HG03460 (cell line): ENCODE measurements around the gene WEE1.
A peak's percentile ranks its signal among the peaks of the same experiment; 100 is the strongest.
"Not testable (repeated sequence)": the region's sequence is repeated elsewhere in the genome, so short reads cannot be mapped to it uniquely, and the experiment has no call there.

Source experiments
- ATAC-seq: cut with Tn5 transposase; IDR thresholded peaks from one replicate; pipeline ENCODE4 v1.9.1; 2021; ENCODE audit not compliant: unreplicated experiment

The WEE1 gene

DNA sequence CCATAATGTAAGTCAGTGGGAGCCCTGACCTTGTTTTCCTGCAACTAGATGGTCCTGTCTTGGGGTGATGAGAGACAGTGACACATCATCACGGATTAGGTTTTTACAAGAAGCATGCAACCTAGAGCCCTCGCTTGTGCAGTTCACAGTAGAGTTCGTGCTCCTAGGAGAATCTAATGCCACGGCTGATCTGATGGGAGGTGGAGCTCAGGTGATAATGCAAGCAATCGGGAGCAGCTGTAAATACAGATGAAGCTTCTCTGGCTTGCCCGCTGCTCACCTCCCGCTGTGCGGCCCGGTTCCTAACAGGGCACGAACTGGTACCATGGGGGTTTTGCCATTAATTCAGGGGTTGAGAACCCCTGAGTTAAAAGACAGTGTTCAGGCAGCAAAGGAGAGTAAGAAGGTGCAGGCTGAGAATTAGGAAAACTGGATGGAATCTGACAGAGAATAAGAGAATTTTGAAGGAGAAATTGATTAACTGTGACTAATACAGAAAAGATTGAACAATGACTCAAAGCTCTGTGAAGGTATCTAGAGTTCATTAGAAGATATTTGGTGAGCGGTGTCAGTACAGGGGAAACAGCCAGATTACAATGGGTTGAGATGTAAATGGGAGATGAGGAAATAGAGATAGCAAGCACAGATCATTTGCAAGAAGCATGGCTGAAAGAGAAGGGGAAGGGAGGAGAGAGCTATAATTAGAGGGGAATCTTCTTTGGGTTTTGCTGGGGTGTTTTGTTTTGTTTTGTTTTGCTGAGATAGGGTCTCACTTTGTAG lies 21.0 kb downstream of the WEE1 start:
- ATAC-seq: no peak

DNA sequence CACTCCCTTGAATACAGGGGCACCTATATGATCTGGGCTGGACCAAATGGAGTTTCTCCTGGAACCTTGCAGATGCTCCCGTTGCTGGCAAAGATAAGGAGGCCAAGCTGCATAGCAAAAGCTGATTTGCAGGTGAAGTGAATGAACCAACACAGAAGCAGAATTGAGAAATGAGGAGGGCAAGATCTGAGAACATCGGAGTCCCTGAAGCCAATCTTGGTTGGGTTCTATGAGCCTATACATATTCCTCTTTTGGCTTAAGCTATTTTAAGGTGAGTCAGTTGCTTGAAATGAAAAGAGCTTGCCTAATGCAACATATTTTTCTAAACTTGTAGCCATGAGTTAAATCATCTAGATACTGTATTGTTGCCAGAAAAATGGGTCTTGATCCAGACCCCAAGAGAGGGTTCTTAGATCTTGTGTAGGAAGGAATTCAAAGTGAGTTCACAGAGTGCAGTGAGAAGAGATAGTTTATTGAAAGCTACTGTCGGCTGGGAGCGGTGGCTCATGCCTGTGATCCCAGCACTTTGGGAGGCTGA lies 23.5 kb downstream of the WEE1 start:
- ATAC-seq: no peak

DNA sequence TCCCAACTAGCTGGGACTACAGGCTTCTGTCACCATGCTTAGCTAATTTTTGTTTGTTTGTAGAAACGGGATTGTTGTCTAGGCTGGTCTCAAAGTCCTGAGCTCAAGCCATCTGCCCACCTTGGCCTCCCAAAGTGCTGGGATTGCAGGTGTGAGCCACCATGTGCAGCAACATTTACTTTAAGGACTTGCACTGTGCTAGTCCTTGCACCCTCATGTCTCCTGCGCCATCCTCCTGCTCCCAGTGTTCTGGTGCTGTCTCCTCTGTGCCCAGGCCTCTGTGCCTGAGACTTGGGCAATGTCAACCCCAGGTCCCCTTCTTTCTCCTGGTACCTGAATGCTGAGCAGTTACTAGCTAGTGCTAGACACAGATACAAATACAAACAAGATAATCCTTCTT lies 26.7 kb downstream of the WEE1 start:
- no peak for ATAC-seq

DNA sequence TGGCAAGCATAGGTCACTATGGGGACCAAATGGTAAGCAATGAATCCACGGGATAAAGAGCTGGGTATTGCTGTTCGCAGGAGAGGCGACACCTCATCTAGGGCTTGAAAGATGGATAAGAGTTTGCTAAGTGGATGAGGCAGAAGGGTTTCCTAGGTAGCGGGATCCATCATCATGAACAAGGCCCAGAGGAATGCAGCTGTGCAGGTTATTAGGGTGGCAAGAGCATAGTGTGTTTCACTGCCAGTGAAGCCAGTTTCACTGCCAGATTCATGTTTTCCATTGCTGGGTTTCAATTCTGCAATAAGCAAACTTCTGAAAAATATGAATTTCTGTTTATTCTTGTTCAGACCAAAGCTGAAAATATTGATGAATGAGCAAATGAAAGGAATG lies 27.2 kb downstream of the WEE1 start:
- ATAC-seq: peak; percentile 42

DNA sequence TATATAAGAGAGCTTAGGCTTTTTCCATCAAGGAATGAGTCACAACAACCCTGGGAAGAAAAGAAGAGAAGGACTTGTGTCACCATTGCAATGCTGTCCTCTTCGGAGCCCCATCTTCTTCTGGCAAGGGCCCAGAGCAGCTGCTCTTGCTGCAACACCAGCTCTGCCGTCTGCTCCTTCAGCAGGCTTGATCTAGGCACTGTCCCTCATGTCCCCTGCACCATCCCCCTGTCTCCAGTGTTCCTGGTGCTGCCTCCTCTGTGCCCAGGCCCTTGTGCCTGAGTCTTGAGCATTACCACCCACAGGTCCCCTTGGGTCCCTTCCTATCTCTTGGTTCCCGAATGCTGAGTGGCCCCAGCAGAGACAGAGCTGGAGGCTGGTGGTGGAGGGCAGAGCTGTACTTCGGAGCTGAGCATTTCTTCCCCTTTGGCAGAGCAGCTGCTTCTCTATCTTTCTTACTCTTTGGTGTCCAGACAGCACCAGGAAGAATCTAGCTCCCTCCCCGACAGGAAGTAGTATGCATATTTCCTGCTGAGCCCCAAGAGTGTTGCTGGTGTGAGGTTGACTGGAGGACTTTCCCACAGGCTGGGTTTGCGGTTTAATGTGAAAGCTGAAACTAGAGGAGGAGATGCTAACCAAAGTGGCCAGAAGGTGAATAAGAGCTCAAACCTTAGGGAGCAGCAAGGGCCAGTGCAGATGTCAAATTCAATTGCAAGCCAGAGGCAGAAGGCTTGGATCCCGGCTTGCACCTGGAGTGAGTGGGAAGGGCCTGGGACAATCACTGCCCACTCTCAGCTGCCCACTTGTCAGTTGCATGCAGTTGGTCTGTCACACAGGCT lies 27.8 kb downstream of the WEE1 start:
- peak; percentile 85 for ATAC-seq

DNA sequence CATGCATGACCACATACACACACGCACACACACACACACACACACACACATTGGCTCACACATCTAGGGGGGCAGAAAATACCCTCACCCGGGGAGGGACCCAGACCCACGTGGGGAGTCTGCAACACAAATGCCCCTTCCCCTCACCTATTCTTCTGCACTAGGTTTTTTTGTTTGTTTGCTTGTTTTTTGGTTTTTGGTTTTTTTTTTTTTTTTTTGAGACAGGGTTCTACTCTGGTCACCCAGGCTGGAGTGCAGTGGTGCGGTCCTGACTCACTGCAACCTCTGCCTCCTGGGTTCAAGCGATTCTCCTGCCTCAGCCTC lies 28.4 kb downstream of the WEE1 start:
- no peak for ATAC-seq

DNA sequence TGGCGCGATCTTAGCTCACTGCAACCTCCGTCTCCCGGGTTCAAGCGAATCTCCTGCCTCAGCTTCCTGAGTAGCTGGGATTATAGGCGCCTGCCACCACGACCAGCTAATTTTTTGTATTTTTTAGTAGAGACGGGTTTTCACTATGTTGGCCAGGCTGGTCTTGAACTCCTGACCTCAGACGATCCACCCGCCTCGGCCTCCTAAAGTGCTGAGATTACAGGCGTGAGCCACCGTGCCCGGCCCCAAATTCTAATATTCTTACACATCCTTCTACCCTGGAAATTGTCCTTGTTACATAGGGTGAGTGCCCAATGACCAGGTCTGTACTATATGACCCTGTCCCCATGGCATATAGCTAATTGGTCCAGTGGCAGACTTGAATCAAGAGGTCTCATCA lies 29.7 kb downstream of the WEE1 start:
- ATAC-seq: not testable (repeated sequence)

DNA sequence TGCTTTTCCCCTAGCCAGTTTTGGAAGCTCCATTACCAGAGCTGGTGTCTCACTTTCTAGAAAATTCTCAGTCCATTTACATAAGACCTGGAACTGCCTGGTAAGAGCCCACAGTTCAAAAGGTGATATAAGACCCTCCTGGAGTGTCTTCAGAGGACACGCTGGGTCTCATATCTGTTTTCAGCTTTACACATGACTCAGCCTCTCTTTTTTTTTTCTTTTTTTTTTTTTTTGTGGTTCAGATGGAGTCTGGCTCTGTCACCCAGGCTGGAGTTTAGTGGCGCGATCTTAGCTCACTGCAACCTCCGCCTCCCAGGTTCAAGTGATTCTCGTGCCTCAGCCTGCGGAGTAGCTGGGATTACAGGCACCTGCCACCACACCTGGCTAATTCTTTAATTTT lies 30.7 kb downstream of the WEE1 start:
- ATAC-seq: no peak

DNA sequence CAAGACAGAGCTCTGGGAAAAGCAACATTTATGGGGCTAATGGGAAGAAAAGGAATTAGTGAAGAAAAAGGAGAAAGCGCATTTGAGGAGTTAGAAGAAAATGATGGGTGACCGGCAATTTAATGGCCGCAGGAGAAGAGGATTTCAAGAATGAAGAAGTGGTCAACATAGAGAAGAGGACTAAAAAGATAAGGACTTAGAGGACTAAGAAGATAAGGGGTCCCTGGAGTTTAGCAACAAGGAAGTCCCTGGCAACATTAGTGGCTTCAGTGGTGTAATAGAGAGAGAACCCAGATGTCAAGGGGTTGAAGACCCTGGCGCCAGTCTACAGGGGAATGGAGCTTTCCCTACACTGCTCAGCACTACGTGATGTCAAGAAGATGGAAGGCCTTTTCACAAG lies 32.3 kb downstream of the WEE1 start:
- no peak for ATAC-seq

DNA sequence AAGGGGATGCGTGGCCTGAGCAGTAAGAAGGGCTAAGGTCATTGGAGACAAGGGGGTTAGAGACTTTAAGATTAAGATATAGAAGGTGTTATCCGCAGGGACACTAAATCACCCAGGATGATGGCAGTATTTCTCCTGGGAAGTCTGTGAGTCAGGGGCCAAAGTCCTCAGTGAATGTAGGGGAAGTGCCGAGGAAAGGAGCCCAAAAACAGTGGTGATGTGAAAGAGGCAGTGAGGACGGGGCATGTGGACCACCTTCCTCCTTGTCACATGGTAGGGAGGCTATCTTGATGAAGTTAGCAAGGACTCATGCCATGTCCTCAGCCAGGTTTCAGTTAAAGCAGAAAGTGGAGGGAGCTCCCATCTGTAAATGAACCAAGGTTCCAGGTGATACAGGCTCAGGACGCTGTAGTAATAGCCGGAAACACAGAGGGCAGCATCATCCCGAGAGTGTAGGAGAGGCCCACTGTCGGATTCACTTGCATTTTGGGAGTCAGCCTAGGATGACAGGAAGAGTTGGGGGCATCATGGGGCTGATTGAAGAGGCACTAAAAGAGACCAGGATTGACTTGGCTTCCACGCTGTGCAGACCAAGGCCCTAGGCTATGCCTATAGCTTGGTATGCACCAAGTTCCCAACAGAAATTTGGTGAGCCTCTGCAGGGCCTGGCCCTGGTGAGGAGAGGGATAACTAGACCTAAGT lies 33.5 kb downstream of the WEE1 start:
- ATAC-seq: no peak

DNA sequence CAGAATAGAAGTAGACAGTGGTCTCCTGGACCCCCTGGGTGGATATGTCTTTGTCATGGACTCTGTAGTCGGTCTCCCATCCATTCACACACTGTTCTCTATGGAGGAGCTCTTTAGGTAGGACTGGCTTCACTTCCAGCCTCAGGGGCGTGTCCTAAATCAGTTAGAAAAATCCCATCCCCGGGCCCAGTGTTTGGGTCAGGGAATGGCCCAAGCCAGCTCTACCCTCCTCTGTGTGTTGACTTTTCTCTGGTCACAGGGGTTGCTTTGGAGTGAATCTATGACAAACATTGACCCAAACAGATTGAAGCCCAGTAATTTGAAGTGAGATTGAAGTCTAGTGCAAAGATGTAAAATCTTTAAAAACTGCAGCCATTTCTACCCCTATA lies 34.0 kb downstream of the WEE1 start:
- no peak for ATAC-seq

DNA sequence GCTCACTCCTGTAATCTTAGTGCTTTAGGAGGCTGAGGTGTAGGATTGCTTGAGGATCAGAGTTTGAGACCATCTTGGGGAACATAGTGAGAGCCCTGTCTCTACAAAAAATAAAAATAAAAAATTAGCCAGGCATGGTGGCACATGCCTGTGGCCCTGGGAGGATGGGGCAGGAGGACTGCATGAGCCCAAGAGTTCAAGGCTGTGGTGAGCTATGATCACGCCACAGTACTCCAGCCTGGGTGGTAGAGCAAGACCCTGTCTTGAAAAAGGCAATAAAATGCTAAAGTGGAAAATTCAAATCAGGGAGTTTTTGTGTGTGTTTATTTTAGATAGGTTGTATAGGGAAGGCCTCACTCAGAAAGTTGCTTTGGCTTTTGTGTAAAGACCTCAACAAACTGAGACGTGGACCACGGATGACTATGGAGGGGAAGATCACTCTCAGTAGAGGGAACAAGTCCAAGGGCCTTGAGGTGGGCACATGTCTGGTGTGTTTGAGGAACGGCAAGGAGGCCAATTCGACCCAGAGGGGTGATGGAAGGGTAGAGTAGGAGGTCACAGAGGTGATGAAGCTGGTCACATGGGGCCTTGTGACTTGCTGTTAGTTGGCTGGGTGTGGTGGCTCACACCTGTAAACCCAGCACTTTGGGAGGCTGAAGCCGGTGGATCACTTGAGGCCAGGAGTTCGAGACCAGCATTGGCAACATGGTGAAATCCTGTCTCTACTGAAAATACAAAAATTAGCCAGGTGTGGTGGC lies 35.7 kb downstream of the WEE1 start:
- ATAC-seq: no peak

DNA sequence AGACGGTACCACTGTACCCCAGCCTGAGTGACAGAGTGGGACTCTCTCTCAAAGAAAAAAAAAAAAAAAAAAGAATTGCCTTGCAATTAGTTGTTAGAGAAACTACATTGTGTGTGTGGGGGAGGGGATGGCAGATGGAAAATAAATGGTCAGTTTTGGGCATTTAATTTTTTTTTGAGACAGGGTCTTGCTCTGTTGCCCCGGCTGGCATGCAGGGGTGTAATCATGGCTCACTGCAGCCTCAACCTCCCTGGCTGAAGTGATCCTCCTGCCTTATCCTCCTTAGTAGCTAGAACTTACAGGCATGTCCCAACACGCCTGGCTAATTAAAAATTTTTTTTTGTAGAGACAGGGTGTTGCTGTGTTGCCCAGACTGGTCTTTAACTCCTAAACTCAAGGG lies 36.4 kb downstream of the WEE1 start:
- ATAC-seq: no peak

DNA sequence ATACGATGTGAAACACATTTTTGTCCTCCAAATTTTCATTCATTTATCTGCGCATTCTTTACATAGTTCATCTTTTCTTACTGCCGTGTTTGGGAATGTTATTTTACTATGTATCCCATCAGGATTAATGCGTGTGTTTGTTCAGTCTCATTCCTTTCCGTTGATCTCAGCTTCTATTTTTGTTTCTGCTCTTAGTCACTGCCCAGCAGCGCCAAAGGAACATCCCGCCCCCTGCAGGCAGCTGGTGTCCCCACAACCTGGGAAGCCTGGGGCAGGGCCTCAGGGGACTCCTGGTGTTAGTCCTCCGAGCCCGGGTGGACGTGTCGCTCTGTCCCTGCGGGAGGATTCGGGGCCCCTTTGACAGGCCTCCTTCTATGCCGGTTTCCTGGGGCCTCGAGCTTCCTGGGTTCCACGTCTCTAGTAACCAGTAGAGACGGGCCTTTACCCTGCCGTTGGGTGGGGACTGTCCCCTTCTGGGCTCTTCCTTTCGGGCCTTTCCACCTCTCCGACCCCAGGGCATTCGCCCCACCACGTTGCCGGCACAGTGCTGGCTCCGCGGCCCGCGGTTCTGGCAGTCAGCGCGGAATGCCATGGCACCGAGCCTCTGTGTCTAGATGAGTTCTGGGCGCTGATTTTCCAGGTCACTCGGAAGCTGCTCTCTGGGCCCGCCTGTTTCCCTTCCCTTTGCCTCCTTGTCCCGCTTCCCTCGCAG lies 39.8 kb downstream of the WEE1 start:
- peak; percentile 35 for ATAC-seq

DNA sequence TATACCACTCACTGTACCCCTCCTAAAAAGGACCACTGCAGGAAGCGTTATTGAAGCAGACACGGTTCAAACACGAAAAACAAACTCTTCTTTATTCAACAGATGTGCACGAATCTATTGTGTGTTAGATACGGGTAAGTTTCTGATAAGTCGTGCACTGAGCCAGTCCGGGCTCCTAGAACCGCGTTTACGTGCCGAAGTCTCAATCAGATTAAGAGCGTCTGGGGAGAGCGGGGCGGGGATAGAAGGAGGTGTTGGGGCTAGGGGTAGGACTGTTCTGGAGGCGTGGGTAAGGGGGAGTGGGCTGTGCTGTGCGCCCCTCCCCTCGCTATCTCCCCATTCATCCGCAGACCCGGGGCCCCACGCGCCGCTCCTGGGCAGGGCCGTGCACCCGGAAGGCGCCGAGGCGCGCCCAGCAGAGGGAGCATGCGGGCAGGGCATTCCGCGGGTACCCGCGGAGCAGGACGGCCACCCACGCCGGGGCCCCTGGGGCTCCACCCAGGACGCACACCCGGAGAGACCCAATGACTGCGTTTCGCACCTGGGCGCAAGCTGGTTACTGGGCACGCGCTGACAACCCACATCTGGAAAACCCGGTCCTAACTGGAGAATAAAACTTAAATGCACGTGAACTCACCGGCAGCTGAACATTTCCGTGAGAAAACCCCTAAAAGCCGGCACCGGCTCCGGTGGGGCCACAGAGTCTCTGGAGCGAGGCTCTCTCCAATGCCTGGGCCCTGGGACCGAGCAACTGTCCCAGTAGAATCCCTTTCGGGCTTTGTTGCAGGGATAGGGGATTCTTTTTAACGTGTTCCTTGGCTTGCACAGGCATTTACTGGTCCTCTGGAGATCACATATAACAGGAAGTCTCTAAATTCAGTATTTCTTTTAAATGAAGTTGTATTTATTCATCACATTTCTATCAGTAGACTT lies 40.6 kb downstream of the WEE1 start:
- peak; percentile 61 for ATAC-seq

DNA sequence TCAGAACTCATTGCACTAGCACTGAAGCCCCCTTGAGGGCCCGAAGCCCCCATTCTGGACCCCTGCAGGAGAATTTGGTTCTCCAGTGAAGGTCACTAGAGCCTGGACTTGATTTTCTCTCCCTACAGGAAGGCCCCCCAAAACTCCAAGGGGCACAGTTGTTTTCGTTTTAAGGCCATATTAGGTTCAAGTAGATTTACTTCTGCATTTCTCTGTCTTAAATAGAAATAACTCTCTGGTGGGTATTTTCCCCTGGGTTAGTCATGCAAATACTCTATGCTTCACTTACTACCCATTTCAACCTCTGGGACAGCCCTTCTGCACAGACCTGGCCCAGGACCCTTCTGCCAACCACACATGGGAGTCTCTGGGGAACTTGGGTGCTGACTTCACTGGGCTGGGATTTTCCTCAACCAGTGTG lies 41.6 kb downstream of the WEE1 start:
- ATAC-seq: peak; percentile 60

DNA sequence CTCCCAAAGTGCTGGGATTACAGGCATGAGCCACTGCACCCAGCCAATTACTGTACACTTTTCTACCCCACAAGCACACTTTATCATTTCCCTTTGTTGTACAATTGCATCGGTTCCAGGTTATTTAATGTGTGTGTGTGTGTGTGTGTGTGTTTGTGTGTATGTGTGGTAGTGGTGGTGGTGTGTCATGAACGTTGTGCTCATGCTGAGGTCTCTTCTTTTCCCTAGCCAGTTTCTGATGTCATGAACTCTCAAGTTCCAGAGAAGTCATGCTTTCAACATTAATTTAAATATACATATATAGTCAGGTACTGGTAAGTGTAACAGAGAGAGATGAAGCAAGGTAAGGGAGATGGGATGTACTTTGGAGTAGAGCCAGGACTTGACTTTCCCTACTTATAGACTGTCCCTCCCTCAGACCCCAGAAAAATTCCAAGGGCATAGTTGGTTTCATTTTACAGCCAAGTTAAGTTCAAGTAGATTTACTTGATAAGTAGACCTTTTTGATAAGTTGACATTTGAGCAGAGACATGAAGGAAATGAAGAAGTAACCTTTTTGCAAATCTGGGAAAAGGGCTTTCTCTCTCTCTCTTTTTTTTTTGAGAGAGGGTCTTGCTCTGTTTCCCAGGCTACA lies 42.7 kb downstream of the WEE1 start:
- ATAC-seq: no peak

DNA sequence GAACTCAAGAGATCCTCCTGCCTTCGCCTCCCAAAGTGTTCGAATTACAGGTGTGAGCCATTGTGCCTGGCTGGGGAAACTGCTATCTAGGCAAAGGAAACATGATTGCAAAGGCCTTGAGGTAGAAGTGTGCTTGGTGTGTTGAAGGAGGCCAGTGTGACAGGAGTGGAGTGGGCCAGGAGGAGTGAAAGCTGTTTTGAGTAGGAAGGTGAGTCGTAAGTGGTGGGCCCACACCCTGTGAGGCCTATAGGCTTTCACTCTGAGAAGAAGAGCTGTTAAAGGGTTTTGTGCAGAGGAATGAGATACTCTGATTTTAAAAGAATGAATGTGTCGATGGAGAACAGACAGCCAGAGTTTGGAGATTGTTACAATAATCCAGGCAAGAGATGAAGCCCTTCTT lies 43.4 kb downstream of the WEE1 start:
- ATAC-seq: no peak

DNA sequence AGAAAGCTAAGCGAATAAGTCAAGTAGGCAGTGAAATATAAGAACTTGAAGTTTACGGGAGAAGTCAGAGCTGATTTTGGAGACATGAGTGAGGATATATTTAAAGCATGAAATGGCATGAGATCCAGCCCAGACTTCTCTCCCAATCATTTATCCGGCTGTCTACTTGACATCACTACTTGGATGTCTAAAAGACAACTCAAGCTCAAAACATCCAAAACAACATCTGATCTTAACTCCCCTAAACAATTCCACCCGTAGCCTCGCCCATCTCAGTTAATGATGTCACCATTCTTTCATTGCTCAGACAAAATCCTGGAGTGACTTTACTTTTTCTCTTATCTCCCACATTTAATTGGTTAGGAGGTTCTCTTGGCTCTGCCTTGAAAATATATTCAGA lies 44.5 kb downstream of the WEE1 start:
- no peak for ATAC-seq
